HTERT RPE-1 (cell line): Measurements from ENCODE around the gene DDX51.
"Not testable (repeated sequence)": the region's sequence is repeated elsewhere in the genome, so short reads cannot be mapped to it uniquely, and the experiment has no call there.

Experiments
- in situ Hi-C: fragments of 300-500 bp; cut with MboI; formaldehyde crosslinking; loops from 4 replicates; pipeline ENCODE4 v1.14.3; 2020; ENCODE audit warnings: low sequenced_read_pairs

DDX51 gene

DNA sequence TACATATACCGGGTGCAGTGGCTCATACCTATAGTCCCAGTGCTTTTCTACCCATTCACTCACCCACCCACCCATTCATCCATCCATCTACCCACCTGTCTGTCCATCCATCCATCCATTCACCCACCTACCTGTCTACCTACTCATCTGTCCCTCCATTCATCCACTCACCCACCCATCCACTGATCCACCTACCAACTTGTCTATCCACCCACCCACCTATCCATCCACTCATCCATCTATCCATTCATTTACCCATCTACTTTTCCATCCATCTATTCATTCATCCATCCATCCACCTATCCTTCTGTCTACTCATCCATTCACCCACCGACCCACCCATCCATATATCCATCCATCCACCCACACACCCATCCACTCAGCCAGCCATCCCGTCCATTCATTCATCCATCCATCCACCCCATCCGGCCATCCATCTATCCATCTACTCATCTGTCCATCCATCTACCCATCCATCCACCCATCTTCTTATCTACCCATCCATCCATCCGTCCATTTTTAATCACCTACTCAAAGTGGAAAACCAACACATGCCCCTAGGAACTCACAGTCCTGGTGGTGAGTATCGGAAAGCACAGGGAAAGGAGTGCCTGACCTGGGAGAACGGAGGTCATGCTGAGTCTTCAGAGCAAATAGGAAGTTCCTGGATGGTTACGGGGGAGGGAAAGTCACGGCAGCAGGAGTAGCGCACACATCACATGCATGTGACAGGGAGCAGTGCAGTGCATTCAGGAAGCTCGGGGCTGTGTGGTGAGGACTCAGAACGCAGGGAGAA is 20.0 kb downstream of the DDX51 start:
- in situ Hi-C loops, result no loop called here

DNA sequence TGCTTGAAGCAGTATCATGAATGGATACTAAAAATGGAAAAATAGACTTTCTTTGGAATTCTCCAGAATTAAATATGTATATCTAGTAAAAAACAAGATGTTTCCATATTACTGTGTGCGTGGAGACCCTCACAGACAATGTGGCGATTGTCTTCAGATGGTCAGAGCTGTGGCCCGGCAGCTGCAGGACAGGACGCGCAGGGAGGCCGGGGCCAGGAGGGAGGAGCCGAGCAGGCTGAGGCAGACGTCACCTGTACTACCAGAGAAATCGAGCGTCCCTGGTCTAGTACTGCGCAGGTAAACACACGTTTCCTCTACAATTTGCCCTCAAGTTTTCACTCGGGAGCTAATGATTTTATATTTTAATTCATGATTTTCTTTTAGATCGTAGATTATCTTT is 22.8 kb downstream of the DDX51 start:
- in situ Hi-C loops, result no loop called here

DNA sequence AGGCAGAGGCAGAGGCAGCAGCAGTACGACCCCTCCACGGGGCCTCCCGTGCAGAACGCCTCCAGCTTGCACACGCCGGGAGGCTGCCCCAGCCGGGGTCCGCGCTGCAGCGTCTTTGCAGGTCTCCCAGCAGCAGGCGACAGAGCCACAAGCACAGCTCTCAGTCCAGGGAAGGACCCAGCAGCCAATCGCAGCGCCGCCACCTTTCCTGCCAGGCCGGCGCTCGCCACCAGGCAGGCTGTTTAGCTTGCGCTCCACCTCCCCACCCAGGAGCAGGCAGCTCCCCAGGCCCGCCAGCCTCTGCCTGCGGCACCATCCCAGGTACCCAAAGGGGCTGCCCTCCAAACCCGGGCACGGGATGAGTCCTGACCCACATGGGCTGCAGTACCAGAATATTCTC is 25.2 kb downstream of the DDX51 start:
- in situ Hi-C loops, result no loop called here

DNA sequence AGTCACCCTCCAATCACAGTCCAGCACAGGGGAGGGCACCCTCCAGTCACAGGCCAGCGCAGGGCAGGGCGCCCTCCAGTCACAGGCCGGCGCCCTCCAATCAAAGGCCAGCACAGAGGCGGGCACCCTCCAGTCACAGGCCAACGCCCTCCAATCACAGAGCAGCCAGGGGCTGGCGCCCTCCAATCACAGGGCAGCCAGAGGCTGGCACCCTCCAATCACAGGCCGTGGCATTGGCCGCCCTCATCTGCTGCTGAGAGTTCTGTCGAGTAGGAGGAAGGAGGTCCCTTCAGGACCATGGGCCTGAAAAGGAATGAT is 26.6 kb downstream of the DDX51 start:
- in situ Hi-C loops, result no loop called here

- in situ Hi-C loops, result no loop called here
These were observed 27.2 kb downstream of the DDX51 start for GRCh38 chr12:132116709-132117557.

- in situ Hi-C loops, result no loop called here
These were observed 28.6 kb downstream of the DDX51 start for GRCh38 chr12:132115500-132115899.

DNA sequence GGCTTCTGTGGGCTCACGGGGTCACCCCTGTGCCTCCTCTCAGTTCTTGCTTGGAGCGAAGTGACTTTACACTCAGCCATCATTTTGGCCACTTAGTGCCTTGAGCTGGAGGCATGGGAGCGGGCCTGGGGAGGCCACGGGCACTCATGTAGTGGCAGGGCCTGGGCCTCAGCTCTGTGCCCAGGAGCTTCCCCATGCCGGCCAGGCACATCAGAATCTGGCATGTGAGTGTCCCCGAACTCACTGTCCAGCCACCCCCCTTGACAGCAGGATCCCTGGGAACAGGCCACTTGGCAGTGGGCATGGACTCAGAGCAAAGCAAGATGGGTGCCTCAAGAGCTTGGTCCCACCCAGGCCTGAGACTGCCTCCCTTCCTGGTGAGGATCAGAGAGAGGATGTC is 29.5 kb downstream of the DDX51 start:
- in situ Hi-C loops, result no loop called here

- in situ Hi-C loops, result no loop called here
These were observed 32.3 kb downstream of the DDX51 start for GRCh38 chr12:132111654-132112304.

DNA sequence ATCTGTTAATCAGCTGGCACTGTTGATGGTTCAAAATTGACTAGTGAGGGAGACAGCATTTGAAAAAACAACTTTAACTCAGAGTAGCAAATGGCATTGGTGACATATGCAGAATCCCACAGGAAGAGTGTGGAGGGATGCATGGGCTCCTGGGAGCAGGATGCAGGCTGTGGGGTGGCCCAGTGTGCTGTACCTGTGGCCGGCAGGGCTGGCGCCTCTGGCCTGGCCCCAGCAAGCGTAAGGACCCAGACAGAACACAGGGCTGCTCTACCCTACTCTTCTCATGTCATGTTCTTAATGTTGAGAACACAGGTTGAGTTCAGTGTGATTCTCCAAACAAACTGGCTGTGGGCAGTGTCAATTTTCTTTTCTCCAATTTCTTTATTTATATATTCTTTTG is 33.4 kb downstream of the DDX51 start:
- in situ Hi-C loops, result no loop called here

- in situ Hi-C loops, result no loop called here
These were observed 34.4 kb downstream of the DDX51 start for GRCh38 chr12:132109741-132110140.

- in situ Hi-C loops, result no loop called here
These were observed 35.8 kb downstream of the DDX51 start for GRCh38 chr12:132108211-132108832.

GRCh38 chr12:132106921-132107320 is 37.2 kb downstream of the DDX51 start:
- in situ Hi-C loops, result no loop called here

DNA sequence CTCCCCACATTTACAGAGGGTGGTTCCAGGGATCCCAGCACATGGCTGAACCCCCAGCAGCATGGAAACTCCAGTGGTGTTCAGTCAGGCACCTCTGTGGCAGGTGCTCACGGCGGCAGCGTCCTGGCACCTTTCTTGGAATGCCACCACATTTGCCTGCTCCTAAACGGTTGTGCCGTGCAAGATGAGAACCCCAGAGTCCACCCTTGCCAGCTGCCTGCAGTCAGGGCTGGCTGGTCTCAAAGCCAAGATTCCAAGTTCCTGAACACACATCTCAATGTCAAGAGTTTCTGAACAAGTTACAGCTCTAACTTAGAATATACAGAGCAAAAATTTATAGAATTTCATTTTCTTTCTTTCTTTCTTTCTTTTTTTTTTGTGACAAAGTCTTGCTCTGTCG is 38.7 kb downstream of the DDX51 start:
- in situ Hi-C loops, result no loop called here

GRCh38 chr12:132103542-132104308 is 40.4 kb downstream of the DDX51 start:
- in situ Hi-C loops, result no loop called here

DNA sequence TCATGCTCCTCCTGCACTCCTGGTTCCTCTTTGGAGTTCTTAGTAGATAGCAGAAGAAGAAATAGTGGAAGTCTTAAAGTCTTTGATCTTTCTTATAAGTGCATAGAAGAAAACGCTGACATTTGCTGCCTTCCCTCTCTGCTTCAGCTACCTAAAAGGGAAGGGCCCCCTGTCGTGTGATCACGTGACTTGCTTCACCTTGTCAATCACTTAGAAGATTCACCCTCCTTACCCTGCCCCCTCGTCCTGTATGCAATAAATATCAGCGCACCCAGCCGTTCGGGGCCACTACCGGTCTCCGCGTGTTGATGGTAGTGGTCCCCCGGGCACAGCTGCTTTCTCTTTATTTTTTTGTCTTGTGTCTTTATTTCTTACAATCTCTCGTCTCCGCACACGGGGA is 41.0 kb downstream of the DDX51 start:
- in situ Hi-C loops, result not testable (repeated sequence)

DNA sequence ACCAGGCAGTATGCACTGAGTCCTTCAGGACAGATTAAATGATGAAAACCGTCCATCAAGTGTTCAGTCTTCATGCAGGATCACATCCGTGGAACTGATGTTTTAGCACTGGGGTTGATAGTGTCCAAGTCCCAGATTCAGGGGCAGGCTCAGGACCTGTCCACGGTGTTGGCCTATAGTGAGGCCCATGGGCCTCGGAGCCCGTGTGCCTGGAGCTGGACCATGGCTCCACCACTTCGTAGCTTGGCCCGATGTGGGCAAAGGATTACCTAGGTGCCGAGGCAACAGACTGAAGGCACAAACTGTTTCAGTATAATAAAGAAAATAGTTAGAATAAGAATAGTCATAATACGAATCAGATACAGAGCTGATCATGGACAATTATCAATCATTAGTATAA is 41.8 kb downstream of the DDX51 start:
- in situ Hi-C loops, result no loop called here

DNA sequence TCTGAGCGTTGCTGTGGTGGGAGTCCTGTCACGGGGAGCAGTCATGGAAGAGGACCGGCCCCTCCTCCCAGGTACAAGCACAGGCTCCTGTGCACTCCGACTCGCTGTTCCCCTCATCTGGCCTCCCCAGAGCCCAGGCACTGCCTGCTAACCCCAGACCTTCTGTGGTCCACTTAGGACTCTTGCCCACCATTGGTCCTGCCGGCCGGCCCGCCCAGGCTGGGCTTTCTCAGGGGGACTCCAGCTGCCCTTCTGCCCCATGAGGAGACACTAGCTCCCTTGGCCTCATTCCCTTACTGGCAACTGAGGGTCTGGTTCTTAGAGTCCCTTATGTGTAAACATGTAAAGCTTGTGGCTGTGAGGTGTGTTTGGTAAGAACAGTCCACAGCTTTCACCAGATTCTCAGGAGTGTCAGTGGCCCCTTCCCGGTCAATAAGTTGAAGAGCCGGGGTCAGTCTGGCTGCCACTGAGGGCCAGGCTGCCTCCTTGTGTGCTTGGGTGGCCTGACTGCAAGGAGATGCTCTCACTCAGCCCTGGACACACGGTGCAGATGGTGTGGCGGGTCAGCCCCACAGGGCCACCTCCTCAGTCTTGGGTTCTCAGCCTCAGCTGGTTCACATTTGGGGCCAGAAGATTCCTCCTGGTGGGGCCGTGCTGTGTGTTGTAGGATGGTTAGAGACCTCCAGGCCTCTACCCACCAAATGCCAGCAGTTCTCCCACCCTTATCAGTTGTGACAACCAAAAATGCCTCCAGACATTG is 43.6 kb downstream of the DDX51 start:
- in situ Hi-C loops, result no loop called here

DNA sequence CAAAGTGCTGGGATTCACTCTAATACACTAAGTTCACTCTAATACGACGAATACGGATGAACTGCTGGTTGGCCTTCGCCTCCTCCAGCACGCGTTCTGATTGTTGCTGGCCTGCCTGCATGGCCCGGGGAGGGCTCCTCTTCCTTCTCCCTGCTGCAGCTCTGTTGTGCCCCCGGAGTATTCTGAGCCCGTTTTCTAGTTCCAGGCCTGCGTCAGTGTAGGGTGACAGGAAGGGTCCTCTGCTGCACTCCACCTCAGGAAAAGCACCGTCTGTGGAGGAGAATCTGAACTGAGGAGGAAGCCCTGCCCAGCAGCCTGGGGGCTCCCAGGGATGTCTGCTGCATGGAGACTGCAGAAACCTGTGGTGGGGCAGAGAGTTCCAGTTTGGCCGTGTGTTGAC is 44.4 kb downstream of the DDX51 start:
- in situ Hi-C loops, result no loop called here

DNA sequence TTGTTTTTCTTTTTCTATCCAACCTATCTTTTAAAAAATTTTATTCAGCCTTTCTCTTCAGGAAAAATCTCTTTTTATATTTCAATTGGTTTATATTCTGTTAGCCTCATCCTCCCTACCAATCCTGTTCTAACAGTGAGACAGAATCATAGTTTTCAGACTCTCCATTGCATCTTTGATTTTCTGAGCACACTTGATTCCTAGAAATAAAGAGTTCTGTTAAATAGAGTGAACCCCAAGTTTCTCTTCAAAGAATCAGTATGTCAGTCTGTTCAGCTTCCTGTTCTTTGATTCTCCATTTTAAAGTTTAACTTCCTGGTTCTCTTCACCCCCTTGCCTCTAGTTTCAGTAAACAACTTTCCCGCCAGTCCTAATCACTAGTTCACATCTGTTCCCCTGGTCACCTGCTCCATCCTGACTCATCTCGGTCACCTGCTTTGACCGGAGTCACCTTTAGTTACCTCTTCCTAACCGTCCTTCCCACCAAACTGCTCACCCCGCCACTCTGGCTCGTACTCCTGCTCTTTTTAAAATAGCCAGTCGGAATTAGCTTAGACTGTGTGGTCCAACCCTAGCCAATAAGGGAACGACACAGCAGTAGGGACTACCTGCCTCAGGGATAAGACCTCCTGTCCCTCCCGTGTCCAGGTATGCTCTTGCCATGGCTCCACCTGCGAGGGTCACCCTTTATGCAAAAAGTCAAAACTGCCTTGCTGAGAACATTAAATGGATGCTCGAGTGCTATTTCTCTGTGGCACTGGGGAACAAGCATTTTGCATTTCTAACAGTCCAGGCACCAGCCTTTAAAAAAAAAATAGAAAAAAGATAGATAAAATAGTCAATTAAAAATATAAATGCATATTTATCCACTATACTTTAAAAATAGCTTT is 48.4 kb downstream of the DDX51 start:
- in situ Hi-C loops, result no loop called here
